ENCODE results near the gene C1orf105.
A peak's percentile ranks its signal among the peaks of the same experiment; 100 is the strongest.

C1orf105 gene

DNA sequence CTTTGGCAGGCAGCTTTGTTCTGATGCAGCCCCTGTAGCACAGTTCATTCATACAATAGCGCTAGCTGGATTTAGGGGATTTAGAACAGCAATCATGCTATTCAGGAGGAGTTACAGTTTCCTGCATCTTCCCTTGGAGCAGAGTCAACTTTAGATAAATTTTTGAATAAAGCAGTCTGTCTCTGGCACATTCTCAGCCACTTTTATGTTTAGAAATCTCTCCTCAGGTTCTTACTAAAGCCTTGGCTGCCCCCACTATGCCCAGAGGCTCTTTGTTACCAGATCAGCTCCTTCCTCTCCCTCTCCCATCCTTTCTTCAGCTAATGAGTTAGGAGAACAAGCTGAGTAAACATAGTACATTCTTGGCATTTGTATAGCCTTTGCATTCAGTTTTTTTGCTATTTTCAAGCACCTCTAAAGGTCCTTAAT, 40.4 kb downstream of the C1orf105 start:
- no peak for DNase-seq

DNA sequence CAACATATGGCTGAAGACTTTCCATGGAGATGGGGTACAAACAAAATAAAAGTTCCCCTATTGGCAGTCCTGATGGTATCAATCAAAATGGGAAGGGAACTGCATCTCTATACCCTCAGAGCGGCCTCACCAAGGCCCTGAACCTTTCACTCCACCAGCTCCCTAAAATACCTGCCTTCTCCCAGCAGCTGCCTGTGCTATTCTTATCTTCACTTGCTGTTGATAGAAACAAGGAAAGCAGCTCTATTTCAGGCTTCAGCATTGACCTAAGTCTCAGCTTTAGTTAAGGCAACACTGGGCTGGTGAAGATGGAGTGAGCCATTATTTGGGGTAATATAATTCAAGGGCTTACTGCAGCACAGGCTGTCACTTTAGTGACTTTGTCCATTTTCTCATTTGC, 45.1 kb downstream of the C1orf105 start:
- no peak for DNase-seq

DNA sequence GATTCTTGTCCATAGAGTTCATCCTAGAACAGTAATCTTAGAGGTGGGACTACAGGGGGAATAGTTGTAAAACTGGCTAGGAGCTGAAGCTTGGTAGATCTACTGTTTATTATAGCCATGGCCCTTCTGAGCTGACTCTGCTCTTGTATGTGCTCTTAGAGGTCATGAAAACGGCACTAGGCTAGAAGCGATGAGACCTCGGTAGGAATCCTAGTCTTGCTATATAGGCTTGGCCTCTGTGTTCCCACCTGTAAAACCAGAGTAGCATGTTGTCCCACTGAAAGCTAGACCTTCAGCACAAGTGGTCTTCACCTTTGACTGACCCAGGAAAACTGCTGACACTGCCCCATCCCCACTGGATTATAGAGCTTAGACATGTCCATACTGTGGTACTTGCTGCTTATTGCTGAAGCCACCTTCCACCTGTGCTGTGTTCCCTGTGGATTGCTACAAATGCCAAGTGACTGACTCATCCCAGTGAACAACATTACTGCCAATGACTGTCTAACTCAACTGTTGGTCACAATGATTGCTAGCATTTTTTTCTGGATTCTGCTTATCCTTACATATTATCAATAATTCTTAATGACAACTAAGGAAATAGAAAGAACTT, 46.4 kb downstream of the C1orf105 start:
- no peak for DNase-seq

DNA sequence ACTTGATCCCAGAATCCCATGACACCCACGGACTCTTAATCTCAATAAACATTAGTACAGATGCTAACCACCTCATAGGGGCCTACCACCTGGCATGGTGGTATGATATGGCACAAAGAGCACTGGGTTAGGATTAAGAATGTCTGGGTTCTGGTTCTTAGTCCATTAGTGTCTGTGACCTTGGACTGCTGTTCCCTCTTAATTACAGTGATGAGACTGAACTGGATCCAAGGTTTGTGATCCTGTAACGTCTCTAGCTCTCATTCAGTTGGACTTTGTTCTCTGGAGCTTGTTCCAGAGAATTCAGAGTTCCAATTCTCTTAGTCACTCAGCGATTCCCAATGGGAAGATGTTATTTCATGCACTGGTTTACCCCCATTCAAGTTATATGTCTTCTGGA, 47.0 kb downstream of the C1orf105 start:
- no peak for DNase-seq

DNA sequence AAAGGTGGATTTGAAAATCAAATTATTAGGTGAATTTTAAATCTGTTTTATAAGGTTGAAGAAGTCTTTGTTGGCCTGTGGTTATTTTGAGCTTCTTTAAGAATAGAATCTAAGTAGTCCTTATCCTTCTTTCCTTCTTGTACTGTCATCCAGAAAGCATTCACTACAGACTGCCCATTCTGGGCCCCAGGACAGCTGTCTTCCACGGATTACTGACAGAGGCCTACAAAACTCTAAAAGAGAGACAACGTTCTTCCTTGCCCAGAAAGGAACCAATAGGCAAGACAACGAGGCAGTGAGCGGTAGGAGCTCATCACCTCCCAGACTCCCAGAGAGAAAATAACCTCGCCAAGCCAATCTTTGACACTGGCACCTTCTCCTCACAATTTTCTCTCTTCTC, 47.8 kb downstream of the C1orf105 start:
- no peak for DNase-seq

DNA sequence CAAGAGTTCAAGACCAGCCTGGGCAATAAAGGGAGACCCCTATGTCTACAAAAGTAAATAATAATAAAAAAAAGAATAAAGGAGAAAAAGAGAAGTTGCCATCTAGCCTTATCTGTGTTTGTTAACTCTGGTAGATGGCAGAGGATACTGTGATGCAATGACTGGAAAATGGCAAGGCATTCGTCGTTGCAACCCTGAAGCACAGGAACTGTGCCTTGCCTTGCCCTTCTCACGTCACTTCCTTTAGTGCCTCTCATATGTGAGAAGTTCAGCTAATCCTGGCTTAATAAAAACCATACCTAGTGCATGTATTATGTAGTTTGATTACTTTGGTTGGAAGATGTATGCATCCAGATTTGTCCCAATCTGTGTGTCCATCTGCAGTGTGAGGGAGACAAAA, 49.2 kb downstream of the C1orf105 start:
- DNase-seq, result peak; percentile 73

DNA sequence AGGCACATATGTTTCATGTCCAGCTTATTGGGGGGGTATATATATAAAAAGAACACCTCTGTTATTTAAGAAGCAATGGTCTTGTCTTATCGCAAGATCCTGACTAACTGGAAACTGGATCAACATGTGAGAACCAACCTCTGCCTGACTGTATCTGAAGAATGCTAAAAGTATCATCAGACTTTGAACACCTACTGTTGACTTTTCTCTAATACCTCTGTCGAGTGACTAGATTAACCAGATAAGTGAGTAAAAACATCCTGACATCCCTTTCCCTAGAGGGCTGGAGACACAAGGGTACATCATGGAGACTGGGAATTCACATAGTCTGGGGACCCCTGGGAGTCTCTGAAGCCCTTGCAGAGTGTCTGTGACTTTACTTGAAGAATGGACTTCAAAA, 49.7 kb downstream of the C1orf105 start:
- DNase-seq, result no peak

DNA sequence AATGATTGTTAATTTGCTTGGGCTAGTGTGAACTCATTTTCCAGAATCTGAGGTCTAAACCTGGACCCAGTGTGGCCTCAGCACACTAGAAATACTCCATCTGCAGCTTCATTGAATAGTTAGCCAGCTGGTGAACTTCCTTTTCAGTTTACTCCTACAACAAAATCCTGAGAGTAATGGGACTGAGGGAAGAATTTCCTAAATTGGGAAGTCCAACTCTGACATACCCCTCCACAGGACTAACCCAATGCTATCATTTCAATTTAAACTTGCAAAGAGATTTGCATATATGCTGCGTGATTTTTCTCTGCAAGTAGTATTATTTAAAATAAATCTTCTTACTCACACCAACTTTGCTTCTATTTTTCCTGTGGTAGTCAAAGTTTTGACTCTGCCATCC, 51.2 kb downstream of the C1orf105 start:
- no peak for DNase-seq

DNA sequence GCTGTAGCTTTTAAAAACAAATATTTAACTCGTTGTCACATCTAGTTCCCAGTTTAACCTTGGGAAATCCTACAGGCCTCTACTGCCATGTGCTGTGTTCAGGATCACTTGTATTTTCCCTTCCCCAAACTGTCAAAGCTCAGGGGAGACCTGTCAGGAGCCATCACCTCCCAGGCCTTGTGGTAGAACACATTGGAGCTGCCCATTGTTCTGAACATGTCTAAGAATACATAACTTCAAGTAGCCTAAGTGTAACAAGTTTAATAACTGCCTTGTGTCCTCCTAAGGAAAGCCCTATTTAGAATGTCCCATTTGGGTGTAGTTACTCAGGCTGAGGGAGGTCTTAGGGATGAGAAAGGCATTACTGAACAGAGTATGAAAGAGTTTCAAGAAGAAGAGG, 52.0 kb downstream of the C1orf105 start:
- peak; percentile 10 for DNase-seq

DNA sequence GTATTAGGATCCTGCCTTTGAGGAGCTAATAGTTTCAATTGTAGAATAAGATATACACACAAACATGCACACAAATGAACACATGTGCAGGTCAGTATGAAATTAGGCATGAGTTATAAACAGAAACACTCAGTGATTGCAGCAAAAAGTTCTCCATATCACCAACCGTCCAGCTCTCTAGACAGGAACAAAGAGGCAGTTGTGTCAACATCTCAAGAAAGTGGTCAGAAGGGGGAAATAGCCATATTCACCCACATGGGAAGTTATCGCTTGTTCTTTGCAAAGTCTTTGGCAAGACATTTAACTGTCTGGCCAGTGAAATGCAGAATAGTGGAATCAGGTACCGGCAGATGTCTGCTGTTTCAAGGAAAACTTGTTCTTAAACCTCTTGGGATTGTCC, 52.8 kb downstream of the C1orf105 start:
- DNase-seq, result peak; percentile 97

DNA sequence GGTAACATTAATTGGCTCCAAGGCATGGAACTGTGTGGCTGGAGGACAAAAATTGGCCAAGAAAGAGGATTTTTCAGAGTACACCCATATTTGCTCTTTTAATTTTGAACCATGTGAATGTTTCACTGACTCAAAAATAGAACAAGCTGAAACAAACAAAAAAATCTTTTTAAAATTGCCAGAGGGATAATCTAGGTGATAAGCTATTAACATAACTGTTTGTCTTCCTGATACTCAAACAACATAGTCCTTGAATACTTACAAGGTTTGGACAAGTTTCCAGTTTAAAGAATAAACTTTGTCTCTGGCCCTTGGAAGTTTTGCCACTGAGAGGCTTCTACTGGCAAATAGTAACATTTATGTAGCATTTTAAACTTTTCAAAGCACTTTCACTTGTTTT, 53.4 kb downstream of the C1orf105 start:
- no peak for DNase-seq

DNA sequence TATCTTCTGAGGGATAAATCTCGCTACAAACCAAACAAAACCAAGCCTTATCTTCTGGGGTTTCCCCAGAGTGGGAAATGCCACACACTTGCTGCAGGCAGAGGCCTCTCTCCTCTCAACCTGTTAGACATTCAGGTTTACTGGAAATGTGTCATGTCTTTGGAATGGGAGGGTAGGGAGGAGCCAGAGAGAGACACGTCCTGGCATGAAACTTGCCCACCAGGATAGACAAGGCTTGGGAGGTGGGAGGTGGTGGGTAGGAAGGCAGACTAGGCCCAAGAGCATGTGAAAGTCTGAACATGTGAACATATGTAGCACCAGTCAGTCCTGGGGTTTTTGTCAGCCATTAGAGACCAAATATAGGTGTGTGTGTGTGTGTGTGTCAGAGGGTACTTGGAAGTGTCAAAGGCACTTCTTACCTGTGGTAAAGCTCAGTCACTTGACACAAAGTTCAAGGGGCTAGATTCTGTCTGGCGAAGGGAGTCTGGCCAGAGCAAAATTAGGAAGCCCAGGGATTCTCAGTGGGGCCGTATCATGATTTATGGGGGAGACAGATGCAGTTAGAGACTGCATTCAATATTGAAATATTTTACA, 55.8 kb downstream of the C1orf105 start:
- DNase-seq, result no peak

DNA sequence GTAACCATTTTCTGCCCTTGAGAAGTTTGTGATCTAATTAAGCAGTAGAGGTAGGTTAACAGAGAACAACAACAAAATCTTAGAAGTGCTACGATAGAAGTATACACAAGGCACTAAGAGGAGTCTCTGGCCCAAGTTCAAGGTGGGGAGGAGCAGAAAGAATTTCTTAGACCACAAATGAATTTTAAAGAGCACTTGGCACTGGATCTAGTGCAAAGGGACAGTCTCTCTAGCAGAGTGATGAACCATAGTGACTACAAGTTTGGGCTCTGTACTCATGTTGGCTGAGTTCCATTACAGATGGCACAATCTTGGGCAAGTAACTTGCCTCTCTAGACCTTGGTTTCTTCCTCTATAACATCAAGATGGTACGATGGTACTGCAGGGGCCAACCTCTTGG, 56.7 kb downstream of the C1orf105 start:
- DNase-seq, result no peak

DNA sequence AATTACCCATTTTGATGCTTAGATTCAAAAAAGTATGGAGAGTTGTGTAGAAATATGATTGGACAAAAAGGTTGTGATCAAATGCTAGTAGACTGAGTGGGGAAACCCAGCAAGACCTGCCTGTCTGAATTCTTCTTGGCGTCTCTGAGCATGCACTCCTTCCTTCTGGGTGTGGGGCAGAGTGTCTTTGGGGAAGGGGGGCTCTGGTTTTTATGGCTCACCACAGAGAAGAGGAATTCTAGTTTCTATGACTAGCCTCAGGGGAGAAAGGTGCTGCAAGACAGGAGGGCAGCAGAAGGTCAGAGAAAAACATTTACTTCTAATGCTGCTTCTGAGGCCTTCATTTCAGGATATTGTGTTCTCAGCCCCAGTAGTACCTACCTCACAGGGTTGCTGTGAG, 57.3 kb downstream of the C1orf105 start:
- DNase-seq, result no peak

DNA sequence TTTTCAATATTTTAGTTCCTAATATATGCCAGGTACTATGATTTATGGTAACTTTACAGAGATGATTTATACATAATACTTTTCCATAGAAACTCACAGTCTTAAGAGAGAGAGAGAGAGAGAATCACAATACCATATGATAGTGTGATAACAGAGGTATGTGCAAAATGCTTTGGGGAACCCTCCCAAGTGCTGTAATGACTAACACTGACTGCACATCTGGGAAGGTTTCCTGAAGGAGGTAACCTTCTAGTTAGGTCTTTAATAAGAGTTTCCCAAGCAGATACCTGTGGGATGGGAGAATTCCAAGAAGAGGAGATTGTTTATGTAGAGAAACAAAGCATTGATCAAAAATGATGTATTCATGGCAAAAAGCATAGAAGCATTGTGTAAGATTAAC, 58.0 kb downstream of the C1orf105 start:
- no peak for DNase-seq

DNA sequence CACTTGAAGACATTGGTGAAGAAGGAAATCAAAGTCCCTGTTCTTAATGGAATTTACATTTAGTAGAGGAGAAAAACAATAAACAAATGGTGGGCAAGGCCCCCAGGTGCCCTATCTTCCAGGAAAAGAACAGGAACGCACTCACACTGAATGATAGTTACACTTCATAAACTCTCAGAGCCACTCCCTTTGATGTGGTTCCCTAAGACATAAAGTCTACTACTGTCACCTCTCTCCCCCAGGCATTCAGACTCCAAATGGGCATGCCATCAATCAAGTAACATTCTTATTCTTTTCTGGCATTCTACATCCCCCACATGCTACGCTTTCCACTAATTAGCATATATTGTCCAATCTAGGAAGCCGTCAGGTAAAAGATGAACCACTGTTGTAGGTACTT, 59.9 kb downstream of the C1orf105 start:
- no peak for DNase-seq

DNA sequence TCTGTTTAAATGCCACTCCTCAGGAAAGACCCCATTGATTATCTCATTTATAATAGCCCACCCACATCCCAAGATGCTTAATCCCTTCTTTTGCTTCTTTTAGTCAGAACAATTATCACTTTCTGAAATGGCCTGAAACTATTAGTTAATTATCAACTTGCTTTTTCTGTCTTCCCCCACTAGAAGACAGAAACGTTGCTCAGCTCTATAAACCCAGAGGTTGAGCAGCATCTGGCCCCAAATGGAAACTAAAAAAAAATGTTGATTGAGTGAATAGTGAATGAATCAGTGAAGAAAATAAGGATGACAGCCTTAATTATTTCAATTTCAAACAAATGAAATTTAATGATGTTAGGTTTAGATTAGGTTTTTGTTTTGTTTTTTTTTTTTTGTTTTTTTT, 61.6 kb downstream of the C1orf105 start:
- no peak for DNase-seq

DNA sequence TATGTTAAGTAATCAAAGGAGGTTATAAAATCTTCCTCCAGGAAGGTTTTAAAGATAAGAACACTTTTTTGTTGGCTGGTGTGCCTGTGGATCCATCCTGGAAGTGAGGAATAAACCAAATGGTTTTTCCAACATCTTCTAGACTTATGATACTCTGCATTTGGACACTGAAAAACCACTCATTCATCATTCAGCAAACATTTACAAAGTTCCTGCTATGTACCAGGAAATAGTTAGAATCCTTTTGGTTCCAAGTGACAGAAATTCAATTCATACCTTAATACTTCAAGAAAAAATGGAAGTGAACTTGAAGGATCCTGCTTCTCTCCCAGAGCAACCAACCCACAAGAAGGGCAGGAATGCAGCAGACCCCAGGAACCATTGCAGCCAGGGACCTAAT, 63.0 kb downstream of the C1orf105 start:
- DNase-seq, result no peak

DNA sequence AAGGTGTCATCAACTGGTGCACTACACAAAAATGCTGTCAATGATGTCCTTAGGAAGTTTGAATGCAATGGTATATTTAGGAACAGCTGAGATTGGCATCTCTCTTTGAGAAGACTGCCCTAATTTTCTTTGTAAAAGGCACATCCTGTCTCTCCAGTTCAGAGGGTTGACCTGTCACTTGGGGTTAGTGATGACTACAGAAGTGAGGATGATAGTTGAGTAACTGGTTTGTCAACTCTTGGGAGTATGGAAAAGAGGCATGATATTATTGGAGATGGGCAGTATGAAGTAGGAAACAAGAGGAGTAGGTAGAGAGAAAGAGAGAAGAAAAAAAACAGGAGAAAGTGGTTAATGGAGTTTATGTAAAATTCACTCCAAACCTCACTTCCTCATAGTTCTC, 63.8 kb downstream of the C1orf105 start:
- DNase-seq, result no peak

DNA sequence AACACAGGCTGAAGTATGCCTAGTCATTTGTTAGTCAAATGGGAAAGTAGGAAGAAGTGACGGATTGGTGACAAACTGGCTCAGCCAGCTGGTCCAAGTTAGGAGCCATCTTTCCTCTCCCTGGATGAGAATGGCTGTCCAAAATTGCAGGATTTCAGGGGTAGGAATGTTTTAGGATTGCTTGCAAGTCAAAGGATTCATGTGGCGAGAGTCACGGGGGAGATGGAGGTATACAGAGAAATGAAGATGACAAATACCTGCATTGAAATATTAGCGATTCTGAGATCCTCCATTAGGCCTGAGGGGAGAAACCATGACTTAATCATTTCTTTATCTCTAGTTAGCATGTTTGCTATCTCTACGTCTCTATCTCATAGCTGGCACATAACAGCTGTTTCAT, 65.1 kb downstream of the C1orf105 start:
- no peak for DNase-seq

DNA sequence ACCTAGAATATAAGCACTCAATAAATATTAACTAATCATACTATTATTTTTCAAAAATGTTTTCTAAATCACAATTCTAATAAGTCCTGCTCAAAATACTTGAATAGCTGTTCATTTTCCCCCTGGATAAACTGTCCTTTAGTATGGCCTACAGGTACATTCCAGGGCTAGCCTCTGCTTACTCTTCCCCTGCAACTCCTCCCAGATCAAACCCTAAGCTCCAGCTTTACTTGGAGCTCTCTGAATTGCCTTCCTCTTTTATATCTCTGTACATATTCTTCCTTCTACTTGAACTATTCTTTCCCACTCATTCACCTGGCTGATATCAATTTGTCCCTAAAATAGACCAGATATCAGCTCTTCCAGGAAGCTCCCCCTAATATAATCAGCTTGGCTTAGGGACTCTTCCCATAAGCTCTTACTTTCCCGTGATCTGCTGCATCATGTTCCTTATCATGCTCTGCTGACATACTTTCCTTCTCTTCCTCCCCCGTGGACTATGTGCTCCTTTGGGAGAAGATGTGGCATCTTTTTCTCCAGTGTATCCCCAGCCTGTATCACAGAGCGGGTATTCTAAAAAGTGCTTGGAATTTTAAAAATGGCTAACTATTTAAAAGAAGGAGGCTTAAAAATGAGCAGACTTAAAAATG, 66.4 kb downstream of the C1orf105 start:
- no peak for DNase-seq

DNA sequence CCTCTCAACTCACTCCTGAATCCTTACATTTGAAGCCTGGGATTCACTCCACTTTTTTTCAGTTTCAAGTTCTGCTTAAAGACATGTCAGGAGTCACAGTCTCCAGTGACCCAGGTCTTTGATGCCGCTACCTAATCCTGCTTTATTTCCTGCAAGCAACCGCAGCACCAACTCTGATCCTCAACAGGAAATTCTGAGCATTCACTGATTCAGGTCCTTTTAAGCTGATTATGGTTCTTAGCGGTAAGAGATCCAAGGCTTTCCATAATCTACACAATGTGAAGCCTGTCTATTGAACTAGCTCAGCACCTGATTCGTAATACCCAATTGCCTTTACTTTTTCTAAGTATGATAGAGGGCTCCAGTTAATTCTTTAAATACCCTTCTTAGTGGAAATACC, 67.1 kb downstream of the C1orf105 start:
- DNase-seq, result no peak

DNA sequence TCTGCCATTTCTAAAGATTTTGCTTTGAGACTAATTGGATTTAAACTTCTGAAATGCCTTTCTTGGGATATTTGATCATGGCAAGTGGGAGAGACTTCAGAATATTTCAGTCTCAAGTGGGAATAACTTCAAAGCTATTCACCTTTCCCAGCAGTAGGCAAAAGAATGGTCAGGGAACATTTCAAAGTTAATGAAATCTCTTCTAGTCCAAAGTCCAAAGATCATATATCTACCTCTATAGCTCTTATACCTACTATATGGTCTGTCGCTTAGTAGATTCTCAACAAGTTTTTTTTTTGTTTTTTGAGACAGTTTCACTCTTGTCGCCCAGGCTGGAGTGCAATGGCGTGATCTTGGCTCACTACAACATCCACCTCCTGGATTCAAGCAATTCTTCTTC, 67.9 kb downstream of the C1orf105 start:
- no peak for DNase-seq

DNA sequence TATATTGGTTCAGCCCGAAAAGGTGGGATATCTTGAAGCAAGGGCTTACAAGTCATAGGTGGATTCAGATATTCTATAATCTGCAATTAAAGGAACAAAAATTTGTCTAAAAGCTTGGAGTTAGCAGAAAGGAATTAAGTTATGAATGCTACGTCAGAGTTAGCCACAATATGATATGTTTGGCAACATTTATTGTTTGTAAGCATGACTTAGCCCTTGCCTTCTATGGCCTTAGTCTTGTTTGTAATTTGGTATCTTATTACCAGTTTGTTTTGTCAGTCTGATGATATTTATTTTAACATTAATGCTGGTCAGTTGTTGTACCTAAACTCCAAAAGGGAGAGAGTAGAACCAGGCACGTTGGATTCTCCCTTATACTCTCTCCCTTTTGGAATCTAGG, 69.4 kb downstream of the C1orf105 start:
- DNase-seq, result no peak

DNA sequence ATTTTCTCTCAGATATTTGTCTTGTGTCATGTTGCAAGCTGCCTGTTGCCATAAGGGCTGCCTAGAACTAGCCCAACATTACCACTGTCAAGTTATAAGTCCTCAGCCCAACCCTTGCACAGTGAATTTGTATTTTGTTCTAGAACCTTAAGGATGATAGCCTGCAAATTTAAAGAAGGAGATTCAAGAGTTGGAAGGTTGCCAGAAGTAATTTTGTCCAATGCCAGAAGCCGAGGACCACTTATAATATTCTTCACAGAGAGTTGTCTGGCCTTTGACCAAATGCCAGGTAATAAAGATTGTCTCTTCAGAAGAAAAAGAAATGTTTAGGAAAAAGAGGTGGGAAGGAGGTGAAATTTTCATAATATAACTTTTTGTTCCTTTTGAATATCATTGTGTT, 71.9 kb downstream of the C1orf105 start:
- DNase-seq, result no peak

Measured in GF-D8 (cell line).